ENCODE measurements around the gene CAMK2N1.
"Not testable (repeated sequence)": the region's sequence is repeated elsewhere in the genome, so short reads cannot be mapped to it uniquely, and the experiment has no call there.

The CAMK2N1 gene

DNA sequence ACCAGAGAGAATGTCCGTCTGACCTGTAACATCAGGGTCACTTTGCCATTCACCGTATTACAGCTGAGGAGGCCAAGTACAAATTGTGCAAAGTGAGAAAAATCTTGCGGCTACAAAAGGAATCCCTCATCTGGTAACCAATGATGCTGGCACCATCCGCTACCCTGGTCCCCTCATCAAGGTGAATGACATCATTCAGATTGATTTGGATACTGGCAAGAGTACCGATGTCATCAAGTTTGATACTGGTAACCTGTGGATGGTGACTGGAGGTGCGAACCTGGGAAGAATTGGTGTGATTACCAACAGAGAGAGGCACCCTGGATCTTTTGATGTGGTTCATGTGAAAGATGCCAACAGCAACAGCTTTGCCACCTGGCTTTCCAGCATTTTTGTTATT is 40.3 kb upstream of the CAMK2N1 start:
- no peak for DNase-seq (ENCODE audit: low read depth)
- H3K4me3 ChIP-seq (ENCODE audit: control insufficient read depth, low read depth, low read length): no peak overlapping the region
- TF ChIP-seq, protein P1, sequence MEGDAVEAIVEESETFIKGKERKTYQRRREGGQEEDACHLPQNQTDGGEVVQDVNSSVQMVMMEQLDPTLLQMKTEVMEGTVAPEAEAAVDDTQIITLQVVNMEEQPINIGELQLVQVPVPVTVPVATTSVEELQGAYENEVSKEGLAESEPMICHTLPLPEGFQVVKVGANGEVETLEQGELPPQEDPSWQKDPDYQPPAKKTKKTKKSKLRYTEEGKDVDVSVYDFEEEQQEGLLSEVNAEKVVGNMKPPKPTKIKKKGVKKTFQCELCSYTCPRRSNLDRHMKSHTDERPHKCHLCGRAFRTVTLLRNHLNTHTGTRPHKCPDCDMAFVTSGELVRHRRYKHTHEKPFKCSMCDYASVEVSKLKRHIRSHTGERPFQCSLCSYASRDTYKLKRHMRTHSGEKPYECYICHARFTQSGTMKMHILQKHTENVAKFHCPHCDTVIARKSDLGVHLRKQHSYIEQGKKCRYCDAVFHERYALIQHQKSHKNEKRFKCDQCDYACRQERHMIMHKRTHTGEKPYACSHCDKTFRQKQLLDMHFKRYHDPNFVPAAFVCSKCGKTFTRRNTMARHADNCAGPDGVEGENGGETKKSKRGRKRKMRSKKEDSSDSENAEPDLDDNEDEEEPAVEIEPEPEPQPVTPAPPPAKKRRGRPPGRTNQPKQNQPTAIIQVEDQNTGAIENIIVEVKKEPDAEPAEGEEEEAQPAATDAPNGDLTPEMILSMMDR (conservative IDR thresholded peaks at IDR 0.05; ENCODE audit: control insufficient read depth, insufficient read depth, low read depth, low read length): no peak

GRCh38 chr1:20521960-20522861 is 36.2 kb upstream of the CAMK2N1 start:
- TF ChIP-seq, protein P1 (conservative IDR thresholded peaks at IDR 0.05; ENCODE audit: control insufficient read depth, insufficient read depth, low read depth, low read length): peak; percentile 98
- no peak overlapping the region for H3K4me3 ChIP-seq (ENCODE audit: control insufficient read depth, low read depth, low read length)
- peak; percentile 78 for DNase-seq (ENCODE audit: low read depth)

GRCh38 chr1:20519609-20520262 is 33.7 kb upstream of the CAMK2N1 start:
- H3K4me3 ChIP-seq (ENCODE audit: control insufficient read depth, low read depth, low read length); DNase-seq (ENCODE audit: low read depth): not testable (repeated sequence)

DNA sequence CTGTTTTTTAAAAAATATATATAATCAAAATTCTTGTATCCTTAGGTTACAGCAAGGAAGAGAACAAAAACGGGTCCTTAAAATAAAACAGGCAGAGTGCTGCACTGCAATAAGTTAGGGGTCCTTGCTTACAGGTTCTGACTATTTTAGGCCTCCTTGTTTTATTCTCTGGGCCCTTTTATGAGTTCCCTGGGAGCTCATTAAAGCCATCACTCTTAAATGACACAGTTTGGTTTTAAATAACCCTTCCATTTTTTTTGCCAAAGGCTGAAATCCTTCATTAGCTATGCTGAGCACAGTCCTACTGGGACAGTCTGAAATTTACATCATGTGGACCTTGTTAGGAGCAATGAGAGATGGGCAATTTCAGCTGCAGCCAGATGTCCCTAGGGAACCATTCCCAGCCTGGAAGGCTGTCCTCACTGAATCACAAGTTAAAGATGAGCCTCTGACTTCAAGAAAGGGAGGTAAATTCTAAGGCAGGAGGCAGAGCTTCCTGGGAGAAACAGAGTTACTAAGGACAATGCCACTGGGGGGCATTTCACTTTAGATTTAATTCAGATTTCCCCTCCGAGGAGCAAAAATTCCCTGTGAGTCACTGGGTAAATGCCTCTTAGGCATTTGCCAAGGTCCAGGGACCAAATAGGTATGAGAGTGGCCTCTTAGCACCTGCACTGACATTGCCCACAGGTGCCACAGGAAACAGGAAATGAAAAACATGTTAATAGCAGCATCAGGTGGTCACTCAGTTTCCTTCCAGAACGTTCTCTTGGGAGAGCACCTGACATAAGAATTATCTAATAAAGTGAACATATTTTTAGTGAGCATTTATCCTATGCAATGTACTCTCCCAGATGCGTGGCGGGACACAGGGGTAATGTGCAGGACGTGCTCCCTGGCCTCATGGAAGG is 25.8 kb upstream of the CAMK2N1 start:
- TF ChIP-seq, protein P1 (conservative IDR thresholded peaks at IDR 0.05; ENCODE audit: control insufficient read depth, insufficient read depth, low read depth, low read length): no peak
- DNase-seq (ENCODE audit: low read depth): peak; percentile 69
- H3K4me3 ChIP-seq (ENCODE audit: control insufficient read depth, low read depth, low read length): no peak overlapping the region

- H3K4me3 ChIP-seq (ENCODE audit: control insufficient read depth, low read depth, low read length): peak overlapping the region; percentile 94
- DNase-seq (ENCODE audit: low read depth): no peak
- TF ChIP-seq, protein P1 (conservative IDR thresholded peaks at IDR 0.05; ENCODE audit: control insufficient read depth, insufficient read depth, low read depth, low read length): no peak
These were observed 22.4 kb upstream of the CAMK2N1 start for GRCh38 chr1:20508411-20508771.

GRCh38 chr1:20507564-20508410 is 21.8 kb upstream of the CAMK2N1 start, which contains the start of gene MUL1:
TSS of gene MUL1 (minus strand) at chr1:20508151. CDS start at chr1:20508024, 127 bp downstream.
- peak within 1 kb of the TSS; percentile 94 for H3K4me3 ChIP-seq (ENCODE audit: control insufficient read depth, low read depth, low read length)
- peak; percentile 88 for DNase-seq (ENCODE audit: low read depth)

More at GRCh38 chr1:20507564-20508410, 21.8 kb upstream of the CAMK2N1 start, which contains the start of gene MUL1:
- TF ChIP-seq, protein P1 (conservative IDR thresholded peaks at IDR 0.05; ENCODE audit: control insufficient read depth, insufficient read depth, low read depth, low read length): no peak
